Activated CD4-positive, CD25-positive, alpha-beta regulatory T cell (primary cell): Measurements from ENCODE around the gene KIF6.

Source experiments
- DNase-seq, 4 experiments: peaks; one replicate each; lab custom pipeline; 2025; lab: John Stamatoyannopoulos, UW

Gene KIF6

GRCh38 chr6:39420300-39421265 lies 304.6 kb downstream of the KIF6 start:
- no peak for DNase-seq

- no peak for DNase-seq
Observed at GRCh38 chr6:39419607-39420006, 305.6 kb downstream of the KIF6 start.

GRCh38 chr6:39417440-39417839 lies 307.8 kb downstream of the KIF6 start:
- no peak for DNase-seq

- DNase-seq, result no peak
Observed at GRCh38 chr6:39416728-39417127, 308.5 kb downstream of the KIF6 start.

- no peak for DNase-seq
Observed at GRCh38 chr6:39416026-39416425, 309.2 kb downstream of the KIF6 start.

- no peak for DNase-seq
Observed at GRCh38 chr6:39415482-39415881, 309.7 kb downstream of the KIF6 start.

GRCh38 chr6:39411465-39411864 lies 313.7 kb downstream of the KIF6 start:
- no peak for DNase-seq

GRCh38 chr6:39411001-39411400 lies 314.2 kb downstream of the KIF6 start:
- no peak for DNase-seq

- no peak for DNase-seq
Observed at GRCh38 chr6:39409889-39410288, 315.3 kb downstream of the KIF6 start.

- no peak for DNase-seq
Observed at GRCh38 chr6:39407446-39407993, 317.7 kb downstream of the KIF6 start.

GRCh38 chr6:39404312-39404711 lies 320.9 kb downstream of the KIF6 start:
- DNase-seq, result no peak

GRCh38 chr6:39403304-39403703 lies 321.9 kb downstream of the KIF6 start:
- no peak for DNase-seq

- no peak for DNase-seq
Observed at GRCh38 chr6:39402239-39402751, 322.9 kb downstream of the KIF6 start.

- DNase-seq, result no peak
Observed at GRCh38 chr6:39401376-39401775, 323.8 kb downstream of the KIF6 start.

GRCh38 chr6:39400026-39400425 lies 325.2 kb downstream of the KIF6 start:
- no peak for DNase-seq

GRCh38 chr6:39396854-39397253 lies 328.4 kb downstream of the KIF6 start:
- no peak for DNase-seq

GRCh38 chr6:39393075-39393474 lies 332.1 kb downstream of the KIF6 start:
- DNase-seq, result no peak

- no peak for DNase-seq
Observed at GRCh38 chr6:39391182-39391581, 334.0 kb downstream of the KIF6 start.

- DNase-seq, result no peak
Observed at GRCh38 chr6:39389484-39389767, 335.8 kb downstream of the KIF6 start.

GRCh38 chr6:39388606-39389483 lies 336.4 kb downstream of the KIF6 start:
- DNase-seq, result no peak

- DNase-seq, result no peak
Observed at GRCh38 chr6:39387785-39388184, 337.4 kb downstream of the KIF6 start.

GRCh38 chr6:39386487-39386886 lies 338.7 kb downstream of the KIF6 start:
- no peak for DNase-seq
